ENCODE data around the gene TMTC4.

GRCh38 chr13:100662468-100663211 is 12.0 kb downstream of the TMTC4 start:
- no peak for TF ChIP-seq POLR2A (IDR thresholded peaks at IDR 0.05; ENCODE audit: low read depth, low read length)
- no peak for TF ChIP-seq SMC3 (IDR thresholded peaks at IDR 0.05; ENCODE audit: low read depth, low read length)
- no peak for TF ChIP-seq RAD21 (IDR thresholded peaks at IDR 0.05; ENCODE audit: low read length)
- TF ChIP-seq CEBPB (IDR thresholded peaks at IDR 0.05; ENCODE audit: low read depth, low read length) = no peak
- TF ChIP-seq RFX5 (IDR thresholded peaks at IDR 0.05; ENCODE audit: low read depth, low read length) = no peak

Data from IMR-90 (cell line).